Type B pancreatic cell (in vitro differentiated cells): ENCODE measurements around the gene COL4A4. TPM values are rescaled to one million over a fixed set of nuclear protein-coding genes. Genes with fewer than 3 reads are reported as not detected.
"Not testable (repeated sequence)": the region's sequence is repeated elsewhere in the genome, so short reads cannot be mapped to it uniquely, and the experiment has no call there.

Source experiments
- DNase-seq: peaks from one replicate; pipeline ENCODE4 v3.0.0; 2021; ENCODE audit warnings: mixed read lengths; ENCODE audit not compliant: unreplicated experiment; ENCODE audit errors: extremely low spot score
- H3K27ac Mint-ChIP-seq: 2 replicates; pipeline ENCODE4 v1.8.0; 2021; ENCODE audit warnings: mild to moderate bottlenecking, mixed read lengths
- H3K27me3 Mint-ChIP-seq: 2 replicates; pipeline ENCODE4 v1.8.0; 2021; ENCODE audit warnings: mixed read lengths
- H3K36me3 Mint-ChIP-seq: 2 replicates; pipeline ENCODE4 v1.8.0; 2021; ENCODE audit warnings: mixed read lengths
- H3K4me1 Mint-ChIP-seq: one replicate; pipeline ENCODE4 v1.8.0; 2021; ENCODE audit warnings: mixed read lengths; ENCODE audit not compliant: unreplicated experiment
- H3K4me3 Mint-ChIP-seq: 2 replicates; pipeline ENCODE4 v1.8.0; 2021; ENCODE audit warnings: mild to moderate bottlenecking, mixed read lengths
- H3K9me3 Mint-ChIP-seq: 2 replicates; pipeline ENCODE4 v1.8.0; 2021; ENCODE audit warnings: mixed read lengths
- total RNA-seq: library from RNA; stranded (reverse); gene quantifications from 2 replicates; pipeline ENCODE4 v1.2.1, GENCODE V29; 2021; ENCODE audit warnings: low replicate concordance
- TF ChIP-seq, protein P1 (sequence below): fragments of 200-600 bp; sonication (generic); conservative IDR thresholded peaks from 2 replicates; pipeline ENCODE4 v1.5.0; 2021; ENCODE audit warnings: antibody characterized with exemption, mild to moderate bottlenecking

COL4A4 gene
- total RNA-seq, 1 donor from 2014 or later = 1.1 TPM

DNA sequence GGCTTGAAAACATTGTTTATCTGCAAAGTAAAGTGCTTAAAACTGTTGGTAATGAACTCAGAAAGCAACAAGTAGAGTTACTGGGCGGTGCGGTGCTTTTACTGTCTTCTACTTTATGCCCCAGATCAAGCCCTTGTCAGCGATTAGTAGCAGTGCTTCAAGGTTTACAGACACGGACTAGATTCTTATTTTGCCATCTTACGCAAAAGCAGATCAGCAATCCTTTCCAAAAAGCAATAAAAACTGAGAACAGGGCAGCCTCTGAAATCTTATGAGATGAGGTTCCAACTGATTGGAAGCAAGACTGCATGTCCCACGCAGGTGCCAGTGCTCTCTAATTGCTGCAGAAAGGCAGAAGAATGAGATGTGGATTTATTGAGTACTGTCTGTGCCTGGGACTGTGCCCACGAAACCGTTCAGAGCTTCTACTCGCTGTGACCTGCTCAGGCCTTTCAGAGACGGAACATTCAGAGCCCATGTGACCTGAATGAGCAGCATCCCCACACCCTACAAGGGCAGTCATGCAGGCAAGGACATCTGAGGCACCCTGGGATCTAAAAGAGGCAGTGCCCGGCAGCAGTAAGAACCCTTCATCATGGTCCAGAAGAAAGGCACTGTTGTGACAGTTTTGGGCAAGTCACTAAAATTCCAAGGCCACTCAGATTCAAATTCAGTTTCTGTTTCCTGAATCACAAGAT is 16.1 kb upstream of the COL4A4 start:
- H3K4me1 Mint-ChIP-seq = no peaks in the 10 kb centered on the region
- H3K9me3 Mint-ChIP-seq = no peaks in the 10 kb centered on the region
- no peak overlapping the region for H3K27ac Mint-ChIP-seq
- peaks cover 3% of the 10 kb centered on the region for H3K27me3 Mint-ChIP-seq
- H3K4me3 Mint-ChIP-seq = no peak overlapping the region
- DNase-seq = no peak
- TF ChIP-seq, protein P1, sequence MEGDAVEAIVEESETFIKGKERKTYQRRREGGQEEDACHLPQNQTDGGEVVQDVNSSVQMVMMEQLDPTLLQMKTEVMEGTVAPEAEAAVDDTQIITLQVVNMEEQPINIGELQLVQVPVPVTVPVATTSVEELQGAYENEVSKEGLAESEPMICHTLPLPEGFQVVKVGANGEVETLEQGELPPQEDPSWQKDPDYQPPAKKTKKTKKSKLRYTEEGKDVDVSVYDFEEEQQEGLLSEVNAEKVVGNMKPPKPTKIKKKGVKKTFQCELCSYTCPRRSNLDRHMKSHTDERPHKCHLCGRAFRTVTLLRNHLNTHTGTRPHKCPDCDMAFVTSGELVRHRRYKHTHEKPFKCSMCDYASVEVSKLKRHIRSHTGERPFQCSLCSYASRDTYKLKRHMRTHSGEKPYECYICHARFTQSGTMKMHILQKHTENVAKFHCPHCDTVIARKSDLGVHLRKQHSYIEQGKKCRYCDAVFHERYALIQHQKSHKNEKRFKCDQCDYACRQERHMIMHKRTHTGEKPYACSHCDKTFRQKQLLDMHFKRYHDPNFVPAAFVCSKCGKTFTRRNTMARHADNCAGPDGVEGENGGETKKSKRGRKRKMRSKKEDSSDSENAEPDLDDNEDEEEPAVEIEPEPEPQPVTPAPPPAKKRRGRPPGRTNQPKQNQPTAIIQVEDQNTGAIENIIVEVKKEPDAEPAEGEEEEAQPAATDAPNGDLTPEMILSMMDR = no peak
- H3K36me3 Mint-ChIP-seq = no peaks in the 10 kb centered on the region

DNA sequence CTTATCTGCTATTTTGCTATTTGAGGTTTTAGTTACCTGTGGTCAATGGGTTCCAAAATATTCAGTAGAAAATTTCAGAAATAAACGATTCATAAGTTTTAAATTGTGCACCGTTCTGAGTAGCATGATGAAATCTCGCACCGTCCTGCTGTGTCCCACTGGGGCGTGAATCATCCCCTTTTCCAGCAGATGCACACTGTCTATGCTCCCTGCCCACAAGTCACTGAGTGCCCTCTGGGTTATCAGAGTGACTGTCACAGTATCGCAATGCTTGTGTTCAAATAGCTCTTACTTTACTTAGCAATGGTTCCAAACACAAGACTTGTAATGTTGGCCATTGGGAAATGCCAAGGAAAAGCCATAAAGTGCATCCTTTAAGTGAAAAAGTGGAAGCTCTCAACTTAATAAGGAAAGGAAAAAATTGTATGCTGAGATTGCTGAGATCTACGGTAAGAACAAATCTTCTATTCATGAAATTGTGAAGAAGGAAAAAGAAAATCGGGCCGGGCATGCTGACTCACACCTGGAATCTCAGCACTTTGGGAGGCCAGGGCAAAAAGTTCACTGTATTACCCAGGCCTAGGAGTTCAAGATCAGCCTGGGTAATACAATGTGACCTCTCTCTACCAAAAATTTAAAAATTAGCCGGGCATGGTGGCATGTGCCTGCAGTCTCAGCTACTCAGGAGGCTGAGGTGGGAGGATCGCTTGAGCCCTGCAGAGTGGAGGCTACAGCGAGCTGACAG is 13.8 kb upstream of the COL4A4 start:
- Mint-ChIP-seq H3K4me1 (no peaks in the 10 kb centered on the region), H3K27ac (no peak overlapping the region), H3K9me3 (no peaks in the 10 kb centered on the region), H3K27me3 (peaks cover 3% of the 10 kb centered on the region), H3K4me3 (no peak overlapping the region), H3K36me3 (no peaks in the 10 kb centered on the region)
- DNase-seq = no peak
- TF ChIP-seq, protein P1 = no peak

DNA sequence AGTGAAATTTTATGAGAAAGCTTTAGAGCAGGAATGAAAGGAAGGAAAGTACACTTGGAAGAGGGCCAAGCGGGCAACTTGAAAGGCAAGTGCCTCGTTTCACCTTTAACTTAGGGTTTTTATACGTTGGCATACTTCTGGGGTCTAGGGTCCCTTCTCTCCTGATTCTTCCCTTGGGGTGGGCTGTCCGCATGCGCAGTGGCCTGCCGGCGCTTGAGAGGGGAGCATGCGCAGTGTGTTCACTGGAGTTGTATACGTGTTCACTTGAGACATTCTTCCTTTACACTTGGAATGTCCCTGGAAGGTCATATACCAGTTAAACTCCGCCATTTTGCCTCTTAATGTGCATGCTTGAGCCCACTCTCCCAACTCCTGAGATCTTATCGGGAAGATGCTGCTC is 7.8 kb upstream of the COL4A4 start:
- not testable (repeated sequence) for H3K4me3 Mint-ChIP-seq, H3K9me3 Mint-ChIP-seq, DNase-seq, H3K4me1 Mint-ChIP-seq, H3K27ac Mint-ChIP-seq, H3K36me3 Mint-ChIP-seq
- H3K27me3 Mint-ChIP-seq = peaks cover 24% of the 10 kb centered on the region

DNA sequence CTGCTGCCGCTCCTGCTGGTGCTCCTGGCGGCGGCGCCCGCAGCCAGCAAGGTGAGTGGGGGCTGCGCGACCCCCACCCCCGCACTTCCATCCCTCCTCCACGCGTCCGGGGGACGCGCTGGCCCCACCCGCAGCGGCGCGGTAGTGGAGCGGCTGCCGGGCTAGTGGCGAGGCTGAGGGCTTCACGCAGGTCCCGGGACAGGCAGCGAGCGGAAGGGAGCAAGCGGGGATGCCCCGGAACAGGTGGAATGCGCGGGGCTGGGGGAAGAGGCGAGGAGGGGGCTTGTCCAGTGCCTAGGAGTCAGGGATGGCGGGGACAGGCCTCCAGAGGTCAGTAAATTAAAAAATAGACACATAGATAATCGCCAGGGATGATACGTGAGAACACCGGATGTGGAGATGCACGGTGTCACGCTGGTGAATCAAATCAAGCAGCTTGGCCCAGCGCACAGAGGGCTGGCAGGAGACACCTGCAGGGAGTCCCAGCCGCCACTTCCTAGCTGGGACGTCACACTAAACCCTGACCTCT is 822 bp upstream of the COL4A4 start:
- no peak for DNase-seq
- H3K4me3 Mint-ChIP-seq = peak overlapping the region; percentile 78
- H3K36me3 Mint-ChIP-seq = no peaks in the 10 kb centered on the region
- H3K4me1 Mint-ChIP-seq = peaks cover 3% of the 10 kb centered on the region
- H3K27ac Mint-ChIP-seq = no peak overlapping the region
- TF ChIP-seq, protein P1 = no peak
- H3K27me3 Mint-ChIP-seq = peaks cover 81% of the 10 kb centered on the region
- H3K9me3 Mint-ChIP-seq = no peaks in the 10 kb centered on the region

DNA sequence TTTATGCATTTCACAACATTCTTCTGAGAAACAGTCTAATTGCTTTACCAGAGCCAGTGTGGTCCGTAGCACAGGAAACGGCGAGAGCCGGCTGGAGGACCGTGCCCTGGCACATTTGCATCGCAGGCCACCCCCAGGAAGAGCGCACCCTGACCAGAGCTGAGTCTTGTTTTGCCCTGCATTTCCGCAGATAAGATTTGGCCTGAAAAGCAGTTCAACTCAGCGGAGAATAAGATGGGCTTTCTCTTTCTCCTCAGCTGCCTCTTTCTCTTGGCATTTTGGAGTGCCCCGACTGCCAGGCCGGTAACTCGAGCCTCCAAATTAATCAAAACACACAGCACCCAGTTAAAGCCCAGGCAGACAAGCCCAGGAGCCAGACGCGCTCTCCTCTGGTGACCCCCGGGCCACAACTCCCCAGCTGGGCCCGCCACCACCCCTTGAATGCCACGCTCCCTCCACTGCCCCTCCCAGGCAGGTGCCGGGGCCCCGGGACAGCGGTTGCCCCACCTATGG is 464 bp downstream of the COL4A4 start:
- Mint-ChIP-seq H3K4me1 (peaks cover 3% of the 10 kb centered on the region), H3K9me3 (peaks cover 4% of the 10 kb centered on the region), H3K27me3 (peaks cover 91% of the 10 kb centered on the region), H3K4me3 (peak overlapping the region; percentile 82), H3K27ac (no peak overlapping the region), H3K36me3 (no peaks in the 10 kb centered on the region)
- TF ChIP-seq, protein P1 = no peak
- DNase-seq = no peak

DNA sequence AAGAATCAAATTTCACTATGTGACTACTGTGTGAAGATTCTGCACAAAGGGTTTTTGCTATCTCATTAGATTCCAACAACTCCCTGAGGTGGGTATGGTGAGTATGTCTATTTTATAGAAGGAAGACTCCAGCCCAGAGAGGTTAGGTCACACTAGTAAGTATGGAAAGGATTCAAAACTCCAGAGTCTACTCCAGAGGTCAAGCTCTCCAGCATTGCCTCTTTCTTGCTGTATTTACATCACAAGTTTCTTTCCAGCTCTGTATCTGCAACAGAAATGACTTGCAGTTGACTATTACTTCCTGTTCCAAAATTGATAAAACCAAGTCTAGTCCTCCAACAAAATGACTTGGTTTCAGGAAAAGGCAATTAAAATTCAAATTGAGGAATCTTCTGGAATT is 2.1 kb downstream of the COL4A4 start:
- Mint-ChIP-seq H3K4me3 (no peak overlapping the region), H3K27me3 (peaks cover 83% of the 10 kb centered on the region), H3K9me3 (peaks cover 4% of the 10 kb centered on the region), H3K4me1 (peaks cover 3% of the 10 kb centered on the region), H3K27ac (no peak overlapping the region), H3K36me3 (no peaks in the 10 kb centered on the region)
- TF ChIP-seq, protein P1 = no peak
- DNase-seq = no peak
